Activated T-cell treated with anti-CD3 and anti-CD28 coated beads, Interleukin-2, amount 50 U/mL, for 4 hours (primary cell): ENCODE data around the gene OR5K3. TPM values are rescaled to one million over a fixed set of nuclear protein-coding genes. Genes with fewer than 3 reads are reported as not detected.
"Not testable (repeated sequence)": the region's sequence is repeated elsewhere in the genome, so short reads cannot be mapped to it uniquely, and the experiment has no call there.

Experiments used
- ATAC-seq, 2 donors: fragments of 200-7000 bp; cut with Tn5 transposase; one replicate each; pipeline ENCODE4 v1.10.0; 2021
- DNase-seq: peaks from one replicate; pipeline ENCODE4 v3.0.0-alpha.2; 2020
- H3K27me3 Mint-ChIP-seq: one replicate; pipeline ENCODE4 v1.8.0; 2021; ENCODE audit warnings: low read depth, mixed read lengths
- H3K36me3 Mint-ChIP-seq: one replicate; pipeline ENCODE4 v1.8.0; 2022; ENCODE audit warnings: mixed read lengths; ENCODE audit not compliant: insufficient read depth
- H3K4me1 Mint-ChIP-seq: one replicate; pipeline ENCODE4 v1.8.0; 2021; ENCODE audit warnings: low read depth, mixed read lengths
- H3K4me3 Mint-ChIP-seq: one replicate; pipeline ENCODE4 v1.8.0; 2021; ENCODE audit warnings: mild to moderate bottlenecking, moderate library complexity, mixed read lengths
- H3K9me3 Mint-ChIP-seq: one replicate; pipeline ENCODE4 v1.8.0; 2021; ENCODE audit warnings: mixed read lengths
- total RNA-seq, 3 donors: library from RNA; stranded (reverse); gene quantifications; one replicate each; pipeline ENCODE4 v1.2.1, GENCODE V29; 2021

OR5K3 gene
- total RNA-seq, 3 donors from 2014 or later: not detected

DNA sequence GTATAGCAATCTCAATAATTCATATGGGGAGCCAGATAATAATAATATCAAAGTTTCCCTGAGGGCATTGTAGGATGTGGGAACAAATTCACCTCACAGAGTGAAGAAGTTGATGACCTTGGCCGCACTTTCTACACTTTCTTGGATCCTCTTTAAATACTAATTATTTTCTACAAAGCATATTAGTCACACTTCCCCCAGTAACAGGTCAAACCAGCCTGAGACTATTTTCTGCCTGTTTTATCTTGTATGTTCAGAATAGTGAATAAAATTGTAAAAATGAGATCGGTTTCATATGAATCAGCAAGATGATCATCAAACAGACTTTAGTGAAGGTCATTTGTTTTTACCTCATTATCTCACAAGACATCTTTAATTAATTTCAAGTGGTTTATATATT lies 2.3 kb upstream of the OR5K3 start:
- Mint-ChIP-seq H3K9me3 (no peaks in the 10 kb centered on the region), H3K36me3 (no peaks in the 10 kb centered on the region), H3K4me1 (no peaks in the 10 kb centered on the region), H3K27me3 (peaks cover 22% of the 10 kb centered on the region), H3K4me3 (no peak overlapping the region)
- no peak for ATAC-seq
- DNase-seq: no peak

DNA sequence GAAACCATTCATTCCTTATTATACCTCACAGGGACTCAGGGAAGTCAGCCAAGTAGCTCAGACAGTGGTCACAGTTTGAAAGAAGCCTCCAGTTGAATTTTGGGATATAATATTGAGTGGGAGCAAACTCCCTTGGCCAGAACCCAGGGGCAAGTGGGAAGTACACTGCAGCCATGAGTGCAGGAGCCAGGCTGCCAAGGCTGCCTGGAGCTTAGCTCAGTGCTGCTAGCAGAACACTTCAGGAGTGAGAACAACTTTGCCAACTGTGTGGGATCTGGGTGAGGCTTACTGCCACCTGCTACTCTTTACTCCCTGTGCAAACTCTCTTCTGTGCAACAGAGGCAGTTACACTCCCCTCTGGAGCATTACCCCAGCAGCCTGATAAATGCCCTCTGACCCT lies 4.6 kb downstream of the OR5K3 start:
- no peaks in the 10 kb centered on the region for H3K4me1 Mint-ChIP-seq
- ATAC-seq (no peak), DNase-seq (no peak)
- no peak overlapping the region for H3K4me3 Mint-ChIP-seq
- H3K27me3 Mint-ChIP-seq: peaks cover 2% of the 10 kb centered on the region
- H3K36me3 Mint-ChIP-seq: no peaks in the 10 kb centered on the region
- H3K9me3 Mint-ChIP-seq: peaks cover 16% of the 10 kb centered on the region

DNA sequence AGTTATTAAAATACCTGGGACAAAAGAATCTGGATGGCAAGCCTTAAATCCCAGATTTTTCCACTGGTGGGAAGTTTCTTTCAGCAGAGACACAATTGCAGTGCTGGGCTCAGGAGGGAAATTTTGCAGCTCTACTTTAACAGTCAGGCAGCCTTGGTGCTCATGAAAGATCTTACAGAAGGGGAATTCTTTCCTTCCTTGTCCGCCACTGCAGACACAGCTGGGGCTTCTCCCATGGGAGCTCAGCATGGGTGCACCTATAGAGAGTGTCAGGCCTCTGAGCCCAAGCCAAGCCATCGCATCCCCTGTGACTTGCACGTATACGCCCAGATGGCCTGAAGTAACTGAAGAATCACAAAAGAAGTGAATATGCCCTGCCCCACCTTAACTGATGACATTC lies 6.0 kb downstream of the OR5K3 start:
- peaks cover 23% of the 10 kb centered on the region for H3K9me3 Mint-ChIP-seq
- H3K27me3 Mint-ChIP-seq, H3K4me1 Mint-ChIP-seq, H3K4me3 Mint-ChIP-seq, ATAC-seq, DNase-seq, H3K36me3 Mint-ChIP-seq: not testable (repeated sequence)

DNA sequence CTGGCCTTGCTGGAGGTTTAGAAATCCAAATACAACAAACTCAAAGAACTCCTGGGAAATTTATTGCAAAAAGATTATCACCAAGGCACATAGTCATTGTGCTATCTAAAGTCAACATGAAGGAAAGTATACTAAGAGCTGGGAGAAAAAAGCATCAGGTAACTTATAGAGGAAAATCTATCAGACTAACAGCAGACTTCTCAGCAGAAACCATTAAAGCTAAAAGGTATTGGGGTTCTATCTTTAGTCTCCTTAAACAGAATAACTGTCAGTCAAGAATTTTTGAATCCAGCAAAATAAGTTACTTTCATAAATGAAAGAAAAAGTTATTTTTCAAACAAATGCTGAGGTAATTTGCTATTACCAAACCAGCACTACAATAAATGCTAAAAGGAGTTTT lies 8.0 kb downstream of the OR5K3 start:
- H3K4me1 Mint-ChIP-seq: no peaks in the 10 kb centered on the region
- DNase-seq (no peak), ATAC-seq (no peak)
- no peaks in the 10 kb centered on the region for H3K36me3 Mint-ChIP-seq
- no peak overlapping the region for H3K4me3 Mint-ChIP-seq
- peaks cover 2% of the 10 kb centered on the region for H3K27me3 Mint-ChIP-seq
- H3K9me3 Mint-ChIP-seq: peaks cover 32% of the 10 kb centered on the region

DNA sequence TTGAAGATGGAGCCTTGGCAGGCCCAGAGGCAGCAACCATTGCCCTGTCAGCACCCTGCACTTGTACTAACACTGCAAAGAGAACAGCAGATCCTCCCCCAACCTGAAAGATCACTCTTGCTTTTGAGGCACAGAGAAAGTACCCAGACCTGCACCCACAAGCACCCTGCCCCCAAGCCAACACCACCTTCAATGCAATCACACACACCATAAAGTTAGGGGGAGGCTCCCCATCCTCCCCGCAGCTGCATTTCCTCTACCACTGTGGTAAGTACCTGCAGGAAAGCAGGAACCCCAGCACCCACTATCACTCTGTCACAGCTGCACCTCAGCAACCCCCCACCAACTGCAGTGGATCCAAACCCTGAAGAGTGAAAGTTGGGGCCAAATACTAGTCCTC lies 12.0 kb downstream of the OR5K3 start:
- H3K9me3 Mint-ChIP-seq: peaks cover 54% of the 10 kb centered on the region
- H3K4me3 Mint-ChIP-seq: no peak overlapping the region
- H3K4me1 Mint-ChIP-seq: no peaks in the 10 kb centered on the region
- H3K27me3 Mint-ChIP-seq: peaks cover 2% of the 10 kb centered on the region
- H3K36me3 Mint-ChIP-seq: peaks cover 4% of the 10 kb centered on the region
- DNase-seq: no peak
- no peak for ATAC-seq

DNA sequence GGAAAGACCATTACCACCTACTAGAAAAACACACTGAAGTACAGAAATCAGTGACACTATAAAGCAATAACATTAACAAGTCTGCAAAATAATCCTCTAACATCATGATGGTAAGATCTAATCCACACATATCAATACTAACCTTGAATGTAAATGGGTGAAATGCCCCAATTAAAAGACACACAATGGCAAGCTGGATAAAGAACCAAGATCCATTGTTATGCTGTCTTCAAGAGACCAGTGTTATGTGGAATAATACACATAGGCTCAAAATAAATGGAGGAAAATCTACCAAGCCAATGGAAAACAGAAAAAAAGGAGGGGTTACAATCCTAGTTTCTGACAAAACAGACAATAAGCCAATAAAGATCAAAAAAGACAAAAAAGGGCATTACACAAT lies 13.5 kb downstream of the OR5K3 start:
- ATAC-seq (no peak), DNase-seq (no peak)
- Mint-ChIP-seq H3K9me3 (peaks cover 50% of the 10 kb centered on the region), H3K4me1 (no peaks in the 10 kb centered on the region), H3K36me3 (peaks cover 5% of the 10 kb centered on the region), H3K4me3 (no peak overlapping the region), H3K27me3 (peaks cover 2% of the 10 kb centered on the region)

DNA sequence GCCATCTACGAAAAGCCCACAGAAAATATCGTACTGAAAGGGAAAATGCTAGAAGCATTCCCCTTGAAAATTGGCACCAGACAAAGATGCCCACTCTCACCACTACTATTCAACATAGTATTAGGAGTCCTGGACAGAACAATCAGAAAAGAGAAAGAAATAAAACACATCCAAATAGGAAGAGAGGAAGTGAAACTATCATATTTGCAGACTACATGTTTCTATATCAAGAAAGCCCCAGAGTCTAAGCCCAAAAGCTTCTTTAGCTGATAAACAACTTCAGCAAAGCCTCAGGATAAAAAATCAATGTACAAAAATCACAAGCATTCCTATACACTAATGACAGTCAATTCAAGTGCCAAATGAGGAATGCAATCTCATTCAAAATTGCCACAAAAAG lies 15.6 kb downstream of the OR5K3 start:
- peaks cover 5% of the 10 kb centered on the region for H3K36me3 Mint-ChIP-seq
- H3K27me3 Mint-ChIP-seq: peaks cover 2% of the 10 kb centered on the region
- no peak overlapping the region for H3K4me3 Mint-ChIP-seq
- H3K4me1 Mint-ChIP-seq: no peaks in the 10 kb centered on the region
- DNase-seq: no peak
- no peak for ATAC-seq
- H3K9me3 Mint-ChIP-seq: peaks cover 41% of the 10 kb centered on the region

DNA sequence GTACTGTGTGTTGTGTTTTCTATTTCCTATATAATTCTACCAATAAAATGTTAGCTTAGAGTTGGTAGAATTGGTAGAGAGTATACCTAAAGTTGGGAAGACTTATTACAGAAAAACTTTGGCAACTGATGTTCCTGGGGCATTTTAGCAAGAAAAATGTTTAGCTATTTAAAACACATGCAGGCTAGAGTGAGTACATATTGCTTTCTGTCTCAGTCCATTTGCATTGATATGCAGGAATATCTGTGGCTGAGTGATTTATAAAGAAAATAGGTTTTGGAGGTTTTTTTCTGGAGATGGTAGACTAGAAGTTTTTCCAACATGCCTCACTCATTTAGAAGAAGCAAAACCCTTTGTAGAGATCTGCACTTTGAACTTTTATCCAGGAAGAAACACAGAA lies 42.1 kb downstream of the OR5K3 start:
- no peak for ATAC-seq
- DNase-seq: no peak

DNA sequence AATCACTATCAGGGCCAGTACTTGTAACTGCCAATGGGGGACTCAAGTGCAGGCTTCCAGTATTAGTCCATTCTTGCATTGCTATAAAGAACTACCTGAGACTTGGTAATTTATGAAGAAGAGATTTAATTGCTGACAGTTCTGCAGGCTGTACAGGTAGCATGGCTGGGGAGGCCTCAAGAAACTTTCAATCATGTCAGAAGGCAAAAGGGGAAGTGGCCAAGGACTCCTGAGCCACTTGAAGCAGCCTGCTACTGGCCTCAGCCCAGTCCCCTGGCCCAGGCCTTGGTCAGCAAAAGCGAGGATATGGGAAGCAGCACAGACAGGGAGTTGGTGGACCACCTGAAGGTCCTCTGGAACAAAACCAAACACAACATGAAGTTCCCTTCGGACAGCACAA lies 43.3 kb downstream of the OR5K3 start:
- H3K36me3 Mint-ChIP-seq: peaks cover 2% of the 10 kb centered on the region
- DNase-seq (no peak), ATAC-seq (no peak)
- H3K9me3 Mint-ChIP-seq: peaks cover 26% of the 10 kb centered on the region
- H3K27me3 Mint-ChIP-seq: no peaks in the 10 kb centered on the region
- no peaks in the 10 kb centered on the region for H3K4me1 Mint-ChIP-seq
- no peak overlapping the region for H3K4me3 Mint-ChIP-seq

More for the DNA sequence above, 42.1 kb downstream of the OR5K3 start:
- peaks cover 34% of the 10 kb centered on the region for H3K9me3 Mint-ChIP-seq
- no peaks in the 10 kb centered on the region for H3K4me1 Mint-ChIP-seq
- no peaks in the 10 kb centered on the region for H3K27me3 Mint-ChIP-seq
- H3K4me3 Mint-ChIP-seq: no peak overlapping the region
- H3K36me3 Mint-ChIP-seq: peaks cover 2% of the 10 kb centered on the region

DNA sequence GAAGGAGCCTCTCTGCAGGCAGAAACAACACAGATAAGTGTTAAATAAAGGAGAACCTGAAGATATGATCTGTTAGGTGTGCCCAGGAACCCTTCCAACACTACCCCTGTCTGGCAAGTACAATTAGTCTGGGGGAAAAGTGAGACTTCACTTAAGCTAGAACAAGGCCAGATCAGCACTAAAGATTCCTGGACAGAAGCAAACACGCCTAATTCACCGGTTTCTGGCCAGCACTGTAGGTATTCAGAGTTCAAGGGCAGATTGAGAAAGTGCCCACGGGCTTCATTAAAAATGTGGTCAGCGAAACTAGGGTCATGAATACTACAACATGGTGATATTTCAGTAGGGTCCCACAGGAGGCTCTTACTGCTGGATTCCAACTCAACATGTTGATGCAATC lies 43.9 kb downstream of the OR5K3 start:
- H3K4me3 Mint-ChIP-seq: no peak overlapping the region
- ATAC-seq: no peak

DNA sequence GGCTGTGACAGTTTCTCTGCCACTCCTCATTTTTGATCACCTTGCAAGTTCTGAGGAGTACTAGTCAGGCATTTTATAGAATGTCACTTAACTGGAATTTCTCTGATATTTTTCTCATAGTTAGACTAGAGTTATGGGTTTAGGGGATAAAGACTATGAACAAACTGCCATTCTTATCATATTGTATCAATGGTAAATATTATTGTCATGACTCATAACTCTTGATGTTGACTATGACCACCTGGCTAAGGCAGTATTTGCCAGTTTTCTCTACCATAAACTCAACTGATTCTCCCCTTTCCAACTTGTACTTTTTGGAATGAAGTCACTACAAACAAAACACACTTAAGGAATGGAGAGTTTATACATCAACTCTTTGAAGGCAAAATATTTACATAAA lies 49.8 kb downstream of the OR5K3 start:
- Mint-ChIP-seq H3K9me3 (no peaks in the 10 kb centered on the region), H3K4me1 (no peaks in the 10 kb centered on the region), H3K27me3 (peaks cover 3% of the 10 kb centered on the region), H3K36me3 (no peaks in the 10 kb centered on the region), H3K4me3 (no peak overlapping the region)
- no peak for DNase-seq
- ATAC-seq: no peak

More for the DNA sequence above, 43.9 kb downstream of the OR5K3 start:
- Mint-ChIP-seq H3K36me3 (no peaks in the 10 kb centered on the region), H3K27me3 (no peaks in the 10 kb centered on the region), H3K4me1 (no peaks in the 10 kb centered on the region), H3K9me3 (peaks cover 19% of the 10 kb centered on the region)
- no peak for DNase-seq

Other genes with a start within 250 kb of the OR5K3 start
- not detected for gene OR5H14, start 243.2 kb upstream of the OR5K3 start, total RNA-seq
- not detected for gene OR5H15, start 224.0 kb upstream of the OR5K3 start, total RNA-seq
- gene OR5H6, start 126.4 kb upstream of the OR5K3 start, total RNA-seq: not detected
- not detected for gene OR5H2, start 108.2 kb upstream of the OR5K3 start, total RNA-seq
- gene OR5K4, start 36.8 kb upstream of the OR5K3 start, total RNA-seq: not detected
- not detected for gene OR5K1, start 72.5 kb downstream of the OR5K3 start, total RNA-seq
- not detected for gene OR5K2, start 107.0 kb downstream of the OR5K3 start, total RNA-seq
- 100 to 1,000 TPM; 222 to 249 (median 241) TPM for gene CLDND1, start 132.2 kb downstream of the OR5K3 start, total RNA-seq
- 1 to 10 TPM; 1.4 to 2.0 (median 1.5) TPM for gene GPR15, start 141.3 kb downstream of the OR5K3 start, total RNA-seq
- 10 to 100 TPM; 46.0 to 50.0 (median 48.5) TPM for gene CPOX, start 202.9 kb downstream of the OR5K3 start, total RNA-seq